GM12873 (cell line): ENCODE data around the gene RPTOR.

Experiments
- CTCF ChIP-seq: IDR thresholded peaks from 2 replicates; pipeline ENCODE4 v1.5.1; 2012; ENCODE audit warnings: low read depth, mild to moderate bottlenecking, moderate library complexity, low read length, control low read depth; ENCODE audit not compliant: insufficient read depth; ENCODE audit errors: missing control alignments

RPTOR gene

GRCh38 chr17:80645706-80646325 is 101.2 kb downstream of the RPTOR start:
- TF ChIP-seq CTCF, result no peak

- TF ChIP-seq CTCF, result no peak
Observed at GRCh38 chr17:80646328-80646727, 101.7 kb downstream of the RPTOR start.

GRCh38 chr17:80647746-80648145 is 103.1 kb downstream of the RPTOR start:
- no peak for TF ChIP-seq CTCF

- TF ChIP-seq CTCF, result no peak
Observed at GRCh38 chr17:80649200-80649644, 104.6 kb downstream of the RPTOR start.

- peak; percentile 55 for TF ChIP-seq CTCF
Observed at GRCh38 chr17:80649672-80650330, 105.2 kb downstream of the RPTOR start.

- TF ChIP-seq CTCF, result no peak
Observed at GRCh38 chr17:80650331-80650672, 105.7 kb downstream of the RPTOR start.

GRCh38 chr17:80650751-80651518 is 106.3 kb downstream of the RPTOR start:
- no peak for TF ChIP-seq CTCF
